ENCODE results near the gene GABRB3.

The GABRB3 gene

GRCh38 chr15:26711445-26711844, 61.4 kb downstream of the GABRB3 start:
- H3K27me3 ChIP-seq (ENCODE audit: insufficient read depth, poor library complexity, severe bottlenecking), result no peaks in the 10 kb centered on the region
- H3K36me3 ChIP-seq (ENCODE audit: low read depth), result no peaks in the 10 kb centered on the region
- DNase-seq (ENCODE audit: low spot score), result no peak
- H3K4me3 ChIP-seq (ENCODE audit: severe bottlenecking), result no peak overlapping the region
- TF ChIP-seq CTCF (IDR thresholded peaks at IDR 0.05; ENCODE audit: poor library complexity, severe bottlenecking), result no peak
- no peak overlapping the region for H3K27ac ChIP-seq (ENCODE audit: poor library complexity, severe bottlenecking)
- no peaks in the 10 kb centered on the region for H3K9me3 ChIP-seq (ENCODE audit: severe bottlenecking)
- no peak for ATAC-seq (ENCODE audit: low read depth)
- no peaks in the 10 kb centered on the region for H3K4me1 ChIP-seq (ENCODE audit: insufficient read depth, poor library complexity, severe bottlenecking)

DNA sequence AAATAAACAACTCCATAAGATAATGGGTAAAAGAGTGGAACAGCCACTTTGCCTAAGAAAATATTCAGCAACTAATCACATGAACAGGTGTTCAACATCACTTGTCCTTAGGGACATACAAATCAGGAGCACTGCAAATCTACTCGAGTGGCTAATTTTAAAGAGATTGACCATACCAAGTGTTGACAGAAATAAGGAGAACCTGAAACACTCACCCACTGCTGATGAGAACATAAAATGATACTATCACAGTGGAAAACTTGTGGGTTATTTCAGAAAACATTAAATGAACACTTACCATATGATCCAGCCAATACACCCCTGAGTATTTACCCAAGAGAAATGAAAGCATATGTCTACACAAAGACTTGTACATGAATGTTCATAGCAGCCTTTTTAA, 70.5 kb downstream of the GABRB3 start:
- H3K4me1 ChIP-seq (ENCODE audit: insufficient read depth, poor library complexity, severe bottlenecking), result no peaks in the 10 kb centered on the region
- H3K27ac ChIP-seq (ENCODE audit: poor library complexity, severe bottlenecking), result no peak overlapping the region
- H3K4me3 ChIP-seq (ENCODE audit: severe bottlenecking), result no peak overlapping the region
- peaks cover 20% of the 10 kb centered on the region for H3K27me3 ChIP-seq (ENCODE audit: insufficient read depth, poor library complexity, severe bottlenecking)
- DNase-seq (ENCODE audit: low spot score) (no peak), ATAC-seq (ENCODE audit: low read depth) (no peak)
- no peak for TF ChIP-seq CTCF (IDR thresholded peaks at IDR 0.05; ENCODE audit: poor library complexity, severe bottlenecking)
- no peaks in the 10 kb centered on the region for H3K36me3 ChIP-seq (ENCODE audit: low read depth)
- peaks cover 2% of the 10 kb centered on the region for H3K9me3 ChIP-seq (ENCODE audit: severe bottlenecking)

GRCh38 chr15:26698555-26698954, 74.3 kb downstream of the GABRB3 start:
- H3K9me3 ChIP-seq (ENCODE audit: severe bottlenecking), result peaks cover 2% of the 10 kb centered on the region
- no peaks in the 10 kb centered on the region for H3K4me1 ChIP-seq (ENCODE audit: insufficient read depth, poor library complexity, severe bottlenecking)
- peaks cover 25% of the 10 kb centered on the region for H3K27me3 ChIP-seq (ENCODE audit: insufficient read depth, poor library complexity, severe bottlenecking)
- no peak for TF ChIP-seq CTCF (IDR thresholded peaks at IDR 0.05; ENCODE audit: poor library complexity, severe bottlenecking)
- no peak overlapping the region for H3K4me3 ChIP-seq (ENCODE audit: severe bottlenecking)
- ATAC-seq (ENCODE audit: low read depth) (no peak), DNase-seq (ENCODE audit: low spot score) (no peak)
- no peaks in the 10 kb centered on the region for H3K36me3 ChIP-seq (ENCODE audit: low read depth)
- H3K27ac ChIP-seq (ENCODE audit: poor library complexity, severe bottlenecking), result no peak overlapping the region

DNA sequence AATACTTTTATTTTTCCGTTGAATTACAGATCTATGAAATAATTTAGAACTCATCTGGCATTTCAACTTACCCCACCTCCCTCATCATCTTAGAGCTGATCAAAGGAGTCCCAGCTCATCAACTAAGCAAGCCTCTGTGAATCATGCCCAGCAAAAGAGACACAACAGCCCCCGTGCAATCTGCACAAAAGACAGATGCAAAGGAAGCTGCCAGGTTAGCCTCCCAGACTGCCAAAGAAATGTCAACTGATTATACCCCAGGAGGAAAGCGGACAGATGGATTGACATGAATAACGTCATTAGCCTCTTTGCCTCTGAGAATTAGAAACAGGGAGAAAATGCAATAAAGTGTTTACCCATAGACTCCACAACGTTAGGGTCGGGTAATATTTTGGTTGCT, 75.0 kb downstream of the GABRB3 start:
- Histone ChIP-seq H3K4me1 (ENCODE audit: insufficient read depth, poor library complexity, severe bottlenecking) (no peaks in the 10 kb centered on the region), H3K27me3 (ENCODE audit: insufficient read depth, poor library complexity, severe bottlenecking) (peaks cover 25% of the 10 kb centered on the region), H3K4me3 (ENCODE audit: severe bottlenecking) (no peak overlapping the region), H3K36me3 (ENCODE audit: low read depth) (no peaks in the 10 kb centered on the region), H3K27ac (ENCODE audit: poor library complexity, severe bottlenecking) (no peak overlapping the region), H3K9me3 (ENCODE audit: severe bottlenecking) (peaks cover 2% of the 10 kb centered on the region)
- no peak for ATAC-seq (ENCODE audit: low read depth)
- no peak for DNase-seq (ENCODE audit: low spot score)
- no peak for TF ChIP-seq CTCF (IDR thresholded peaks at IDR 0.05; ENCODE audit: poor library complexity, severe bottlenecking)

GRCh38 chr15:26691249-26691648, 81.6 kb downstream of the GABRB3 start:
- DNase-seq (ENCODE audit: low spot score), result no peak
- no peak for TF ChIP-seq CTCF (IDR thresholded peaks at IDR 0.05; ENCODE audit: poor library complexity, severe bottlenecking)
- Histone ChIP-seq H3K27ac (ENCODE audit: poor library complexity, severe bottlenecking) (no peak overlapping the region), H3K4me1 (ENCODE audit: insufficient read depth, poor library complexity, severe bottlenecking) (no peaks in the 10 kb centered on the region), H3K9me3 (ENCODE audit: severe bottlenecking) (no peaks in the 10 kb centered on the region), H3K27me3 (ENCODE audit: insufficient read depth, poor library complexity, severe bottlenecking) (peaks cover 14% of the 10 kb centered on the region), H3K36me3 (ENCODE audit: low read depth) (no peaks in the 10 kb centered on the region), H3K4me3 (ENCODE audit: severe bottlenecking) (no peak overlapping the region)
- no peak for ATAC-seq (ENCODE audit: low read depth)

Data from RWPE2 (cell line).